GM18870 (cell line): ENCODE data around the gene GSE1.

Experiments used
- ATAC-seq: cut with Tn5 transposase; IDR thresholded peaks from one replicate; pipeline ENCODE4 v1.9.1; 2021; ENCODE audit warnings: moderate library complexity; ENCODE audit not compliant: unreplicated experiment

The GSE1 gene

GRCh38 chr16:85631802-85632393, 18.8 kb downstream of the GSE1 start:
- no peak for ATAC-seq

- ATAC-seq, result no peak
Measured at GRCh38 chr16:85632709-85633437, 19.8 kb downstream of the GSE1 start.

GRCh38 chr16:85633438-85633743, 20.3 kb downstream of the GSE1 start:
- no peak for ATAC-seq

GRCh38 chr16:85633888-85634287, 20.8 kb downstream of the GSE1 start:
- ATAC-seq, result no peak

GRCh38 chr16:85634747-85635544, 21.8 kb downstream of the GSE1 start:
- no peak for ATAC-seq

- ATAC-seq, result no peak
Measured at GRCh38 chr16:85635545-85636140, 22.5 kb downstream of the GSE1 start.

- ATAC-seq, result no peak
Measured at GRCh38 chr16:85636234-85636812, 23.2 kb downstream of the GSE1 start.

GRCh38 chr16:85637061-85637807, 24.1 kb downstream of the GSE1 start:
- no peak for ATAC-seq

- no peak for ATAC-seq
Measured at GRCh38 chr16:85637808-85638647, 24.9 kb downstream of the GSE1 start.

GRCh38 chr16:85638695-85639409, 25.7 kb downstream of the GSE1 start:
- ATAC-seq, result no peak

GRCh38 chr16:85639529-85640253, 26.6 kb downstream of the GSE1 start:
- ATAC-seq, result no peak

- no peak for ATAC-seq
Measured at GRCh38 chr16:85640254-85640558, 27.1 kb downstream of the GSE1 start.

- no peak for ATAC-seq
Measured at GRCh38 chr16:85640585-85640984, 27.5 kb downstream of the GSE1 start.

- no peak for ATAC-seq
Measured at GRCh38 chr16:85641305-85641704, 28.2 kb downstream of the GSE1 start.

- ATAC-seq, result no peak
Measured at GRCh38 chr16:85641776-85642176, 28.7 kb downstream of the GSE1 start.

- no peak for ATAC-seq
Measured at GRCh38 chr16:85642762-85643358, 29.7 kb downstream of the GSE1 start.

GRCh38 chr16:85643631-85644030, 30.5 kb downstream of the GSE1 start:
- no peak for ATAC-seq

GRCh38 chr16:85644093-85644712, 31.1 kb downstream of the GSE1 start:
- ATAC-seq, result no peak
